DMS153 treated with DMSO at 0.1 percent for 48 hours (cell line): ENCODE results near the gene RABGAP1.

Experiments
- DNase-seq: peaks from one replicate; lab custom pipeline; 2025; ENCODE audit not compliant: unreplicated experiment; lab: John Stamatoyannopoulos, UW

RABGAP1 gene

DNA sequence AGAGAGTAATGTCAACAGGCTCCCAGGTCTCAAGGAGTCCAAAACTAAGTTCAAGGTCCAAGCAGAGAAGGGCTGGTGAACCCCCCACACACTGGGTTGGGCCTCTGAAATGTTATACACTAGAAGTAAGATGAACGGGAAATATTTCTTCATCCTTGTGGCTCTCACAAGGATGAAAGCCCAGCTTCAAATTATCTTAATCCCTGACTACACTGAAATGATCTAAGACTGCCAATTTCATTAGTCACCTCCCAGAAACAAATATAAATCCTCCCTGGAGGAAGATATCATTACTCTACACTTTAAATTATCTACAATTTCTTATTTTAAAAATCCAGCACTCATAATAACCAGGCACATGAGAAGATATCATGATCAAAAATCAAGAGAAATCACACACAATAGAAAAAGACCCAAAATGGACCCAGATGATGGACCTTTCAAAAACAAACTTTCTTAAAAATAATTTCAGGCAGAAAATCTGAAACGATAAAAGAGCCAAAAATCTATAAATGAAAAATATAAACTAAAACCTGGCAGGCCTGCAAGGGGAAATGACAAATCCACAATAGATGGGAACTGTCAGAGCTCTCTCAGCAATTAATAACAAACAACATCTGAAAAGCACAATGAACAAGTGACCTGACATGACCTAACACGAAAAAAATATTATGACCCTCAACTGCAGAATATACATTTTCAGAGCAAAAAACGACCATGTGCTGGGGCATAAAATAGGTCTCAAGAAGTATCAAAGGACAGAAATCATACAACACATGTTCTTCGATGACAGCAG is 210.1 kb downstream of the RABGAP1 start:
- DNase-seq, result no peak
